Measurements from ENCODE around the gene RPL36. TPM values are rescaled to one million over a fixed set of nuclear protein-coding genes. Genes with fewer than 3 reads are reported as not detected.

Gene RPL36
- polyA plus RNA-seq, 2 of the 4 experiments (the other 2 are of a cell fraction): 368 to 1,385 TPM

GRCh38 chr19:5666921-5667610 is 23.0 kb upstream of the RPL36 start:
- Histone ChIP-seq H3K4me2 (no peak overlapping the region), H3K4me1 (peaks cover 14% of the 10 kb centered on the region), H3K4me3 (no peak overlapping the region), H3K27ac (no peak overlapping the region), H3K9me3 (no peaks in the 10 kb centered on the region)
- WGBS (ENCODE audit: missing lambda C conversion rate): 88% methylated on average over 14 of the region's 26 CpGs
- no peak for FAIRE-seq
- no peak for DNase-seq (ENCODE audit: low read depth in 1 of 2, low spot score in 1 of 2)
- TF ChIP-seq, protein P1, sequence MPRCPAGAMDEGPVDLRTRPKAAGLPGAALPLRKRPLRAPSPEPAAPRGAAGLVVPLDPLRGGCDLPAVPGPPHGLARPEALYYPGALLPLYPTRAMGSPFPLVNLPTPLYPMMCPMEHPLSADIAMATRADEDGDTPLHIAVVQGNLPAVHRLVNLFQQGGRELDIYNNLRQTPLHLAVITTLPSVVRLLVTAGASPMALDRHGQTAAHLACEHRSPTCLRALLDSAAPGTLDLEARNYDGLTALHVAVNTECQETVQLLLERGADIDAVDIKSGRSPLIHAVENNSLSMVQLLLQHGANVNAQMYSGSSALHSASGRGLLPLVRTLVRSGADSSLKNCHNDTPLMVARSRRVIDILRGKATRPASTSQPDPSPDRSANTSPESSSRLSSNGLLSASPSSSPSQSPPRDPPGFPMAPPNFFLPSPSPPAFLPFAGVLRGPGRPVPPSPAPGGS (IDR thresholded peaks at IDR 0.05): no peak
- TF ChIP-seq RARB (CRISPR knock-in tag; IDR thresholded peaks at IDR 0.05): no peak
- ATAC-seq: no peak; a peak in 1 of 6 replicates
- ChIA-PET CTCF (interaction anchor here (0.6 kb wide), 1 partner anchor 348 kb away, joined by 3 read pairs; no protein-coding TSS in a partner anchor), POLR2A (no interaction called here)

DNA sequence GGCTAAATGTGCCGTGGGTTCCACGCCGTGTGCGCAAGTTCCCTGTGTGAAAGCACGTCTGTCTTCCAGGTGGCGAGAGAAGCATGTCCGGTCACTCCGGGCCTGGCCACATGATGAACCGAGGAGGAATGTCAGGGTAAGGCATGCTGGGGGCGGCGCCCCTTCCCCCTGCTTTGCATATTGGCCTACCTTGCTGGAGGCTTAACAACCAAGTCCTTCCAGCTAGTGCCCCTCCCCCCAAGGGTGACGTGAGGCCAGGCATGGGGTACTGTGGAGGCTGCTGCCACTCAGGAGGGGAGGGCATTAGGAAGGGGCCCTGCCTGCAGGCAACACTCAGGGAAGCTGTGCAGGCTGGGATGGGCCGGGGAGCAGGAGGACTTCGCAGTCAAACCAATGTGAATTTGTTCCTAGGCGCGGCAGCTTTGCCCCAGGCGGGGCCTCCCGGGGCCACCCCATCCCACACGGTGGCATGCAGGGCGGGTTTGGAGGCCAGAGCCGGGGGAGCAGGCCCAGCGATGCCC is 22.3 kb upstream of the RPL36 start:
- CTCF ChIA-PET: no interaction called here
- Histone ChIP-seq H3K9me3 (no peaks in the 10 kb centered on the region), H3K4me1 (peaks cover 14% of the 10 kb centered on the region), H3K4me3 (no peak overlapping the region), H3K4me2 (no peak overlapping the region), H3K27ac (no peak overlapping the region)
- DNase-seq (ENCODE audit: low read depth in 1 of 2, low spot score in 1 of 2): no peak
- no peak for FAIRE-seq
- no peak for TF ChIP-seq EP300 (IDR thresholded peaks at IDR 0.05)
- no peak for TF ChIP-seq CTCF (IDR thresholded peaks at IDR 0.05)
- no peak for TF ChIP-seq E2F6 (IDR thresholded peaks at IDR 0.05; ENCODE audit: borderline replicate concordance, low read depth)
- no peak for TF ChIP-seq NPAS2 (CRISPR knock-in tag; IDR thresholded peaks at IDR 0.05; ENCODE audit: borderline replicate concordance)
- no peak for TF ChIP-seq RCOR1 (IDR thresholded peaks at IDR 0.05; ENCODE audit: low read depth, low read length)
- TF ChIP-seq, protein P1 (IDR thresholded peaks at IDR 0.05): no peak
- no peak for TF ChIP-seq MAZ (IDR thresholded peaks at IDR 0.05; ENCODE audit: borderline replicate concordance, low read depth, low read length)
- TF ChIP-seq EHF (CRISPR knock-in tag; IDR thresholded peaks at IDR 0.05): no peak
- TF ChIP-seq HOXB5 (CRISPR knock-in tag; IDR thresholded peaks at IDR 0.05): no peak
- TF ChIP-seq JUN (IDR thresholded peaks at IDR 0.05): no peak
- TF ChIP-seq RAD21 (conservative IDR thresholded peaks at IDR 0.05 in 1 of 2, IDR thresholded peaks at IDR 0.05 in 1 of 2): no peak
- TF ChIP-seq TFCP2L1 (CRISPR knock-in tag; IDR thresholded peaks at IDR 0.05): no peak
- TF ChIP-seq POLR2A (IDR thresholded peaks at IDR 0.05; ENCODE audit: low read length): no peak
- no peak for TF ChIP-seq FOSL2 (IDR thresholded peaks at IDR 0.05)
- no peak for TF ChIP-seq FOSL2 (CRISPR knock-in tag; IDR thresholded peaks at IDR 0.05)
- TF ChIP-seq RFX5 (IDR thresholded peaks at IDR 0.05): no peak
- TF ChIP-seq SREBF2 (IDR thresholded peaks at IDR 0.05): no peak
- POLR2A ChIA-PET: no interaction called here
- 91% methylated on average over 7 of the region's 22 CpGs for WGBS (ENCODE audit: missing lambda C conversion rate)
- ATAC-seq: 0 out of 6 replicates have a peak, but pooled peaks have one; percentile 11 to 19

DNA sequence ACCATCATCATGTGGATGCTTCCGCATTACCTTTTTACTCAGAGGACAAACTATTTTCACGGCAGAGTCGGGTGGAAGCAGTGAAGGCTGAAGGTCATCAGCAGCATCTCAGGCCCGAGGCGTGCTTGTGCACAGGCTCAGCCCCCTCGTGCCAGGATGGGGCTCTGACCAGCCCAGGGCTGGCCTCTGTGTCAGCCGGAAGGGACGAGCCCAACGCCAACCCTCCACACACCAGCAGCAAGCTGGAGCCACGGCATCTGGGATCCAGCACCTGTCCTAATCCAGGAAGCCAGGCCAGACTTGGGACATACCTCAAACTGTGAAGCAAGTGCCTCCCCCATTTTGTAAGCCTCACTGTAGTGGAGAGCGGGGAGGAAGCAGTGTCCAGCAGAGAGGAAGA is 20.9 kb upstream of the RPL36 start:
- H3K27ac ChIP-seq: no peak overlapping the region
- H3K4me1 ChIP-seq: peaks cover 14% of the 10 kb centered on the region
- H3K4me2 ChIP-seq: no peak overlapping the region
- FAIRE-seq (no peak), ATAC-seq (no peak), DNase-seq (ENCODE audit: low read depth in 1 of 2, low spot score in 1 of 2) (no peak)
- H3K4me3 ChIP-seq: no peak overlapping the region
- no peaks in the 10 kb centered on the region for H3K9me3 ChIP-seq
- ChIA-PET POLR2A (no interaction called here), CTCF (interaction anchor here (1.1 kb wide), 1 partner anchor 14 kb away, joined by 3 read pairs; no protein-coding TSS in a partner anchor)
- 88% methylated on average over 9 of the region's 11 CpGs for WGBS (ENCODE audit: missing lambda C conversion rate)
- TF ChIP-seq CBX2 (IDR thresholded peaks at IDR 0.05; ENCODE audit: borderline replicate concordance, low read depth): no peak
- TF ChIP-seq SMC3 (IDR thresholded peaks at IDR 0.05): no peak
- no peak for TF ChIP-seq EHMT2 (IDR thresholded peaks at IDR 0.05; ENCODE audit: low read depth)
- no peak for TF ChIP-seq RAD21 (conservative IDR thresholded peaks at IDR 0.05 in 1 of 2, IDR thresholded peaks at IDR 0.05 in 1 of 2)
- TF ChIP-seq POLR2AphosphoS2 (conservative IDR thresholded peaks at IDR 0.05; ENCODE audit: low read length): no peak
- no peak for TF ChIP-seq NR3C1 (IDR thresholded peaks at IDR 0.05)
- TF ChIP-seq KDM5A (IDR thresholded peaks at IDR 0.05): no peak
- no peak for TF ChIP-seq RARB (CRISPR knock-in tag; IDR thresholded peaks at IDR 0.05)
- TF ChIP-seq ESRRA (IDR thresholded peaks at IDR 0.05; ENCODE audit: borderline replicate concordance, low read length): no peak
- no peak for TF ChIP-seq EHF (CRISPR knock-in tag; IDR thresholded peaks at IDR 0.05)
- TF ChIP-seq REST (IDR thresholded peaks at IDR 0.05): no peak
